ENCODE results near the gene CAMSAP1. TPM values are rescaled to one million over a fixed set of nuclear protein-coding genes. Genes with fewer than 3 reads are reported as not detected.

The CAMSAP1 gene
- total RNA-seq, 2 experiments from 2014 or later: 43.2 to 46.0 TPM

- ChIA-PET POLR2A (interaction anchor here (1.2 to 1.3 kb wide), 2 partner anchors 16 to 52 kb away, joined by 3 to 4 read pairs; partner anchors contain the start of gene UBAC1), CTCF (interaction anchor here (1.1 kb wide), 1 partner anchor 50 kb away, joined by 3 read pairs; no protein-coding TSS in a partner anchor)
- peaks cover 5% of the 10 kb centered on the region for H3K9me3 Mint-ChIP-seq
- intact Hi-C loops (cut with micrococcal nuclease): loop anchor here (5.0 kb wide), 2 partner anchors 628 to 1842 kb away; partner anchors contain the start of gene BRD3
- H3K4me3 Mint-ChIP-seq: peak overlapping the region; percentile 73
- H3K36me3 Mint-ChIP-seq: peaks cover 56% of the 10 kb centered on the region
- no peak for DNase-seq
- no peak overlapping the region for H3K27ac Mint-ChIP-seq
- no peaks in the 10 kb centered on the region for H3K27me3 Mint-ChIP-seq
- H3K4me1 Mint-ChIP-seq (ENCODE audit: low read depth): peaks cover 53% of the 10 kb centered on the region
Observed at GRCh38 chr9:135909371-135909770, 2.0 kb upstream of the CAMSAP1 start.

GRCh38 chr9:135908754-135909204 is 1.4 kb upstream of the CAMSAP1 start:
- Mint-ChIP-seq H3K27ac (peak overlapping the region; percentile 69), H3K36me3 (peaks cover 50% of the 10 kb centered on the region), H3K4me3 (peak overlapping the region; percentile 73), H3K27me3 (no peaks in the 10 kb centered on the region), H3K9me3 (peaks cover 3% of the 10 kb centered on the region), H3K4me1 (ENCODE audit: low read depth) (peaks cover 53% of the 10 kb centered on the region)
- ChIA-PET POLR2A (interaction anchor here (1.2 kb wide), 1 partner anchor 52 kb away, joined by 4 read pairs; the partner anchor contains the start of gene UBAC1), CTCF (no interaction called here)
- DNase-seq: peak; percentile 36
- intact Hi-C loops (cut with micrococcal nuclease): loop anchor here (5.0 kb wide), 2 partner anchors 629 to 1841 kb away; partner anchors contain the start of gene BRD3

GRCh38 chr9:135908093-135908753 is 877 bp upstream of the CAMSAP1 start:
- ChIA-PET POLR2A (interaction anchor here (1.4 kb wide), 1 partner anchor 18 kb away, joined by 7 read pairs; no protein-coding TSS in a partner anchor), CTCF (interaction anchor here (1.0 kb wide), 1 partner anchor 59 kb away, joined by 3 read pairs; no protein-coding TSS in a partner anchor)
- intact Hi-C loops (cut with micrococcal nuclease): loop anchor here (5.0 kb wide), 2 partner anchors 629 to 1841 kb away; partner anchors contain the start of gene BRD3
- Mint-ChIP-seq H3K27ac (peak overlapping the region; percentile 69), H3K4me1 (ENCODE audit: low read depth) (peaks cover 56% of the 10 kb centered on the region), H3K4me3 (peak overlapping the region; percentile 73), H3K27me3 (no peaks in the 10 kb centered on the region), H3K36me3 (peaks cover 48% of the 10 kb centered on the region), H3K9me3 (no peaks in the 10 kb centered on the region)
- DNase-seq: peak; percentile 39

DNA sequence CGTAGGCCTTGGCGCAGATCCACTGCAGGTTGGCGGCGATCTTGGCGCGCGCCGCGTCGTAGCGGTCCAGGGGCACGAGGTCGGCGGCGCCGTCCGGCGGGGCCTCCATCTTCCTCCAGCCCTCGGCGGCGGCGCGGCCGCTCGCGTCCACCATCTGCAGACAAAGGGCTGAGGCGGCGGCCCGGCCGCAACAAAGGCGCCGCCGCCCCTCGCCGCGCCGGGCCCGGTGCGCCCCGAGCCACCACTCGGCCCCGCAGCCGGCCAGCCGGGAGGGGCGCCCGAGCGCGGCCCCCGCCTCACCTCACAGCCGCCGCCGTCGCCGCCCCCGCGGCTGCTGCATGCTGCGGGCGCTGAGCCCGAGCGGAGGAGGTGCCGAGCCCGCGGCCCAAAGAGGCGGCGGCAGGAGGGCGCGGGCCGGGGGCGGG is 328 bp downstream of the CAMSAP1 start:
- DNase-seq: no peak
- no peaks in the 10 kb centered on the region for H3K9me3 Mint-ChIP-seq
- peak overlapping the region; percentile 38 for H3K4me3 Mint-ChIP-seq
- H3K27ac Mint-ChIP-seq: no peak overlapping the region
- intact Hi-C loops (cut with micrococcal nuclease): loop anchor here (1.0 to 5.0 kb wide), 5 partner anchors 54 to 1840 kb away; partner anchors contain the start of genes BRD3, QSOX2 and UBAC1
- H3K36me3 Mint-ChIP-seq: peaks cover 43% of the 10 kb centered on the region
- ChIA-PET CTCF (interaction anchor here (0.6 to 1.0 kb wide), 2 partner anchors 8 to 61 kb away, joined by 3 read pairs; no protein-coding TSS in a partner anchor), POLR2A (interaction anchor here (1.3 to 1.4 kb wide), 2 partner anchors 19 to 53 kb away, joined by 3 to 7 read pairs; no protein-coding TSS in a partner anchor)
- peaks cover 67% of the 10 kb centered on the region for H3K4me1 Mint-ChIP-seq (ENCODE audit: low read depth)
- no peaks in the 10 kb centered on the region for H3K27me3 Mint-ChIP-seq

DNA sequence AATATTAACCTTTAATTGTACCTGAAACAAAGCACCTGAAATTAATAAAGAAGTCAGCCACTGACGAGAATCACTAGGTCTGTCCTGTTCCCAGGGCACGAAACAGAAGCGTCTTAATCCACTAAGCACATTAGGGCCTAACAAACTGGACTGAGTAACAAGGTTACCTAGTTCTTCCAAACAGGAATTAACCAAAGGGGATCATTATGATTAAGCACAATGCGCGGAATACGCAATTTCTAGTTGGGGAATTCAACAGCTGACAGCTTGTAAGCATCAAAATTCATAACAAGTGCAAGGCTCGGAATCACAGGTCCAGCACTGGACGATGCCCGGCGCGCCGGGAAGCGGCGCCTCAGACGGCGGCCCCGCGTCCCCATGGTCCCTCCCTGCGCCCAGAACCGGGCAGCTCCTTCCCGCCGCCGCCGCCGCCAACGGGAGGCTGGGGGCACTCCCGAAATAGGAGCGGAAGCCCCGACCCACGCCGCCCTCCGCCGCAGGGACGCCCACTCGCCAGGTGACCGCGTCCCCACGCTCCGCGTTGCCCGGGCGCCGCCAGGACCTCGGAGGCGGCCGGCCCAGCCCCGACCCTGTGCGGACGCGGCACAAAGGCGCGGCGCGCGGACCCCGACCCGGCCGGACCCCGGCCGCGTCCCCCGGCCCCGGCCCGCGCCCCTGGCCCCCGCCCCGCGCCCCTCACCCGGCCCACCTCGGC is 898 bp downstream of the CAMSAP1 start:
- ChIA-PET POLR2A (interaction anchor here (1.0 to 1.3 kb wide), 2 partner anchors 19 to 54 kb away, joined by 3 to 9 read pairs; no protein-coding TSS in a partner anchor), CTCF (interaction anchor here (0.8 kb wide), 1 partner anchor 42 kb away, joined by 4 read pairs; no protein-coding TSS in a partner anchor)
- H3K36me3 Mint-ChIP-seq: peaks cover 42% of the 10 kb centered on the region
- peak overlapping the region; percentile 86 for H3K27ac Mint-ChIP-seq
- H3K4me3 Mint-ChIP-seq: peak overlapping the region; percentile 82
- H3K4me1 Mint-ChIP-seq (ENCODE audit: low read depth): peaks cover 71% of the 10 kb centered on the region
- intact Hi-C loops (cut with micrococcal nuclease): loop anchor here (1.0 to 5.0 kb wide), 5 partner anchors 54 to 1839 kb away; partner anchors contain the start of genes BRD3, QSOX2 and UBAC1
- peak; percentile 41 for DNase-seq
- H3K27me3 Mint-ChIP-seq: no peaks in the 10 kb centered on the region
- H3K9me3 Mint-ChIP-seq: no peaks in the 10 kb centered on the region

- peak overlapping the region; percentile 86 for H3K27ac Mint-ChIP-seq
- peaks cover 69% of the 10 kb centered on the region for H3K4me1 Mint-ChIP-seq (ENCODE audit: low read depth)
- intact Hi-C loops (cut with micrococcal nuclease): loop anchor here (1.0 to 5.0 kb wide), 9 partner anchors 19 to 1838 kb away; partner anchors contain the start of genes BRD3 and UBAC1
- peaks cover 38% of the 10 kb centered on the region for H3K36me3 Mint-ChIP-seq
- DNase-seq: peak; percentile 89
- CTCF ChIA-PET: interaction anchor here (0.8 to 1.3 kb wide), 3 partner anchors 40 to 62 kb away, joined by 3 to 4 read pairs (median 3); no protein-coding TSS in a partner anchor
- POLR2A ChIA-PET: interaction anchor here (1.0 to 1.3 kb wide), 4 partner anchors 16 to 55 kb away, joined by 3 to 9 read pairs (median 4); no protein-coding TSS in a partner anchor
- no peaks in the 10 kb centered on the region for H3K27me3 Mint-ChIP-seq
- H3K9me3 Mint-ChIP-seq: no peaks in the 10 kb centered on the region
- H3K4me3 Mint-ChIP-seq: peak overlapping the region; percentile 82
Observed at GRCh38 chr9:135905380-135906258, 1.7 kb downstream of the CAMSAP1 start.

GRCh38 chr9:135903786-135904520 is 3.4 kb downstream of the CAMSAP1 start:
- Mint-ChIP-seq H3K27me3 (no peaks in the 10 kb centered on the region), H3K36me3 (peaks cover 33% of the 10 kb centered on the region), H3K4me1 (ENCODE audit: low read depth) (peaks cover 65% of the 10 kb centered on the region), H3K27ac (no peak overlapping the region), H3K4me3 (no peak overlapping the region), H3K9me3 (peaks cover 4% of the 10 kb centered on the region)
- intact Hi-C loops (cut with micrococcal nuclease): loop anchor here (2.0 kb wide), 1 partner anchor 17 kb away; no protein-coding TSS in a partner anchor
- ChIA-PET POLR2A (no interaction called here), CTCF (interaction anchor here (0.6 to 1.5 kb wide), 2 partner anchors 40 to 186 kb away, joined by 4 to 5 read pairs; no protein-coding TSS in a partner anchor)
- DNase-seq: no peak

DNA sequence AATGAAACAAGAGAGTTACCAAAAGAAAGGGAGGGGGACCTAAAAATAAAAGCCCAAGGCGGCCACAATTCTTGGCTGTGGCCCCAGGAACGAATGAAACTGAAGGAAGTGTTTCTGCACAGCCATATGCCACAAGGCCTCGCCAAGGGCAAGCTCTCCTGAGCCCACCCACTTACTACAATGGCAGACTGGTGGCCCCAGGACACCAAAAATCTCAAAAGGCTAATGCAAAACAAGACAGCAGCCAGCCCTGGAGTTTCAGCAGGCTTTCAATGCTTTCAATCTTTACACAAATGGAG is 4.0 kb downstream of the CAMSAP1 start:
- DNase-seq: no peak
- no peak overlapping the region for H3K27ac Mint-ChIP-seq
- peaks cover 64% of the 10 kb centered on the region for H3K4me1 Mint-ChIP-seq (ENCODE audit: low read depth)
- POLR2A ChIA-PET: no interaction called here
- intact Hi-C loops (cut with micrococcal nuclease): no loop called here
- CTCF ChIA-PET: interaction anchor here (1.5 kb wide), 1 partner anchor 39 kb away, joined by 5 read pairs; no protein-coding TSS in a partner anchor
- peaks cover 7% of the 10 kb centered on the region for H3K9me3 Mint-ChIP-seq
- H3K36me3 Mint-ChIP-seq: peaks cover 30% of the 10 kb centered on the region
- no peaks in the 10 kb centered on the region for H3K27me3 Mint-ChIP-seq
- no peak overlapping the region for H3K4me3 Mint-ChIP-seq

GRCh38 chr9:135902655-135903357 is 4.5 kb downstream of the CAMSAP1 start:
- intact Hi-C loops (cut with micrococcal nuclease): no loop called here
- peaks cover 68% of the 10 kb centered on the region for H3K4me1 Mint-ChIP-seq (ENCODE audit: low read depth)
- CTCF ChIA-PET: interaction anchor here (1.5 kb wide), 1 partner anchor 39 kb away, joined by 5 read pairs; no protein-coding TSS in a partner anchor
- no peaks in the 10 kb centered on the region for H3K27me3 Mint-ChIP-seq
- no peak for DNase-seq
- no peak overlapping the region for H3K4me3 Mint-ChIP-seq
- H3K36me3 Mint-ChIP-seq: peaks cover 31% of the 10 kb centered on the region
- POLR2A ChIA-PET: no interaction called here
- H3K27ac Mint-ChIP-seq: no peak overlapping the region
- H3K9me3 Mint-ChIP-seq: peaks cover 7% of the 10 kb centered on the region

GRCh38 chr9:135901826-135902225 is 5.5 kb downstream of the CAMSAP1 start:
- Mint-ChIP-seq H3K4me1 (ENCODE audit: low read depth) (peaks cover 74% of the 10 kb centered on the region), H3K27me3 (no peaks in the 10 kb centered on the region), H3K36me3 (peaks cover 35% of the 10 kb centered on the region), H3K4me3 (no peak overlapping the region), H3K9me3 (peaks cover 7% of the 10 kb centered on the region), H3K27ac (no peak overlapping the region)
- POLR2A ChIA-PET: no interaction called here
- intact Hi-C loops (cut with micrococcal nuclease): no loop called here
- CTCF ChIA-PET: no interaction called here
- no peak for DNase-seq

All from activated CD4-positive, alpha-beta memory T cell treated with anti-CD3 and anti-CD28 coated beads for 36 hours (primary cell).